NCI-H146 (cell line): ENCODE results near the gene GLRB.
"Not testable (repeated sequence)": the region's sequence is repeated elsewhere in the genome, so short reads cannot be mapped to it uniquely, and the experiment has no call there.

ENCODE experiments used
- DNase-seq: peaks from one replicate; lab custom pipeline; 2025; lab: John Stamatoyannopoulos, UW

The GLRB gene

GRCh38 chr4:157128395-157128794 is 52.4 kb downstream of the GLRB start:
- DNase-seq, result peak; percentile 7

GRCh38 chr4:157141976-157142375 is 66.0 kb downstream of the GLRB start:
- DNase-seq, result no peak

GRCh38 chr4:157143369-157143768 is 67.4 kb downstream of the GLRB start:
- DNase-seq, result no peak

- no peak for DNase-seq
Measured at GRCh38 chr4:157151711-157152110, 75.8 kb downstream of the GLRB start.

GRCh38 chr4:157165935-157166610 is 90.1 kb downstream of the GLRB start:
- no peak for DNase-seq

- DNase-seq, result no peak
Measured at GRCh38 chr4:157170321-157170720, 94.4 kb downstream of the GLRB start.

GRCh38 chr4:157172011-157172410 is 96.1 kb downstream of the GLRB start:
- no peak for DNase-seq

GRCh38 chr4:157180268-157180667 is 104.3 kb downstream of the GLRB start:
- DNase-seq, result not testable (repeated sequence)

- no peak for DNase-seq
Measured at GRCh38 chr4:157184300-157184699, 108.3 kb downstream of the GLRB start.

GRCh38 chr4:157185363-157185762 is 109.4 kb downstream of the GLRB start:
- no peak for DNase-seq

GRCh38 chr4:157195374-157195773 is 119.4 kb downstream of the GLRB start:
- DNase-seq, result no peak

- DNase-seq, result no peak
Measured at GRCh38 chr4:157196046-157196445, 120.1 kb downstream of the GLRB start.

GRCh38 chr4:157204634-157205244 is 128.8 kb downstream of the GLRB start:
- DNase-seq, result no peak

GRCh38 chr4:157217708-157218107 is 141.8 kb downstream of the GLRB start:
- peak; percentile 11 for DNase-seq

GRCh38 chr4:157219711-157220370 is 143.9 kb downstream of the GLRB start:
- DNase-seq, result peak; percentile 28

GRCh38 chr4:157220371-157220881 is 144.5 kb downstream of the GLRB start, which contains the start of gene GRIA2:
Gene GRIA2 (plus strand): TSS chr4:157220728. CDS start chr4:157221043, 315 bp downstream.
- DNase-seq, result peak; percentile 81

- DNase-seq, result peak; percentile 74
Measured at GRCh38 chr4:157221426-157221894, 145.5 kb downstream of the GLRB start.
